PFSK-1 (cell line): ENCODE data around the gene SLC32A1.

Source experiments
- FOXP2 ChIP-seq: optimal IDR thresholded peaks from 2 replicates; pipeline ENCODE3; 2011; ENCODE audit warnings: borderline replicate concordance, control low read depth, inconsistent platforms; ENCODE audit not compliant: insufficient read depth; ENCODE audit errors: extremely low read length, extremely low read depth
- POLR2AphosphoS5 ChIP-seq: IDR thresholded peaks from 2 replicates; pipeline ENCODE4 v1.6.1; 2012; ENCODE audit warnings: low read depth, mild to moderate bottlenecking, control low read depth, low read length, moderate library complexity
- SIN3A ChIP-seq: IDR thresholded peaks from 2 replicates; pipeline ENCODE4 v1.6.1; 2012; ENCODE audit warnings: mild to moderate bottlenecking, low read length, moderate library complexity, borderline replicate concordance; ENCODE audit not compliant: insufficient read depth
- TAF1 ChIP-seq: IDR thresholded peaks from 2 replicates; pipeline ENCODE4 v1.6.1; 2012; ENCODE audit warnings: low read length, control low read depth, borderline replicate concordance; ENCODE audit not compliant: insufficient read depth
- TF ChIP-seq, protein P1 (sequence below), 2 experiments: IDR thresholded peaks; 2 replicates each; pipeline versions ENCODE4 v1.6.1 to v1.8.0; 2011 to 2012; ENCODE audit warnings: low read depth in 2 of 2, low read length in 2 of 2, control low read depth in 1 of 2, inconsistent platforms in 1 of 2, mild to moderate bottlenecking in 1 of 2, moderate library complexity in 1 of 2; ENCODE audit not compliant: insufficient read depth in 1 of 2

SLC32A1 gene

DNA sequence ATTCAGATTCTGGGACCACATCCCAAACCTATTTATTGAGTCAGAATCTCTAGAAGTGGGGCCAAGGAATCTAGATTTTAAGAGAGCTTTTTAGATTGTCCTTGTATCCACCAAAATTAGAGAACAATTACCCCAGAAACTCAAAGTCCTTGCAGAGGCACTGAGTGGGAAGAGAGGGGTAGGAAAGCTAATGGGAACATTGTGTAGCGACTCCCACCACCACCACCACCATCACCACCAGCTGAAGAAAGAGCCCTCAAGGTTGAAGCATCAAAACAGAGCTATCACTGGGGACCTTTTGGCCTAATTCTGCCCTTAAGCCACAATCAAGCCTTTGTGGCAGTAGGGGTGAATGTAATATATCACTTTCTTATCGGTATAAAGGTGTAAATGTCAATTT is 39.0 kb upstream of the SLC32A1 start:
- TF ChIP-seq SIN3A (no peak), FOXP2 (no peak), POLR2AphosphoS5 (no peak), TAF1 (no peak)
- TF ChIP-seq, protein P1, sequence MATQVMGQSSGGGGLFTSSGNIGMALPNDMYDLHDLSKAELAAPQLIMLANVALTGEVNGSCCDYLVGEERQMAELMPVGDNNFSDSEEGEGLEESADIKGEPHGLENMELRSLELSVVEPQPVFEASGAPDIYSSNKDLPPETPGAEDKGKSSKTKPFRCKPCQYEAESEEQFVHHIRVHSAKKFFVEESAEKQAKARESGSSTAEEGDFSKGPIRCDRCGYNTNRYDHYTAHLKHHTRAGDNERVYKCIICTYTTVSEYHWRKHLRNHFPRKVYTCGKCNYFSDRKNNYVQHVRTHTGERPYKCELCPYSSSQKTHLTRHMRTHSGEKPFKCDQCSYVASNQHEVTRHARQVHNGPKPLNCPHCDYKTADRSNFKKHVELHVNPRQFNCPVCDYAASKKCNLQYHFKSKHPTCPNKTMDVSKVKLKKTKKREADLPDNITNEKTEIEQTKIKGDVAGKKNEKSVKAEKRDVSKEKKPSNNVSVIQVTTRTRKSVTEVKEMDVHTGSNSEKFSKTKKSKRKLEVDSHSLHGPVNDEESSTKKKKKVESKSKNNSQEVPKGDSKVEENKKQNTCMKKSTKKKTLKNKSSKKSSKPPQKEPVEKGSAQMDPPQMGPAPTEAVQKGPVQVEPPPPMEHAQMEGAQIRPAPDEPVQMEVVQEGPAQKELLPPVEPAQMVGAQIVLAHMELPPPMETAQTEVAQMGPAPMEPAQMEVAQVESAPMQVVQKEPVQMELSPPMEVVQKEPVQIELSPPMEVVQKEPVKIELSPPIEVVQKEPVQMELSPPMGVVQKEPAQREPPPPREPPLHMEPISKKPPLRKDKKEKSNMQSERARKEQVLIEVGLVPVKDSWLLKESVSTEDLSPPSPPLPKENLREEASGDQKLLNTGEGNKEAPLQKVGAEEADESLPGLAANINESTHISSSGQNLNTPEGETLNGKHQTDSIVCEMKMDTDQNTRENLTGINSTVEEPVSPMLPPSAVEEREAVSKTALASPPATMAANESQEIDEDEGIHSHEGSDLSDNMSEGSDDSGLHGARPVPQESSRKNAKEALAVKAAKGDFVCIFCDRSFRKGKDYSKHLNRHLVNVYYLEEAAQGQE (IDR thresholded peaks at IDR 0.05; ENCODE audit: insufficient read depth in 1 of 2, low read depth in 2 of 2, low read length in 2 of 2): no peak

DNA sequence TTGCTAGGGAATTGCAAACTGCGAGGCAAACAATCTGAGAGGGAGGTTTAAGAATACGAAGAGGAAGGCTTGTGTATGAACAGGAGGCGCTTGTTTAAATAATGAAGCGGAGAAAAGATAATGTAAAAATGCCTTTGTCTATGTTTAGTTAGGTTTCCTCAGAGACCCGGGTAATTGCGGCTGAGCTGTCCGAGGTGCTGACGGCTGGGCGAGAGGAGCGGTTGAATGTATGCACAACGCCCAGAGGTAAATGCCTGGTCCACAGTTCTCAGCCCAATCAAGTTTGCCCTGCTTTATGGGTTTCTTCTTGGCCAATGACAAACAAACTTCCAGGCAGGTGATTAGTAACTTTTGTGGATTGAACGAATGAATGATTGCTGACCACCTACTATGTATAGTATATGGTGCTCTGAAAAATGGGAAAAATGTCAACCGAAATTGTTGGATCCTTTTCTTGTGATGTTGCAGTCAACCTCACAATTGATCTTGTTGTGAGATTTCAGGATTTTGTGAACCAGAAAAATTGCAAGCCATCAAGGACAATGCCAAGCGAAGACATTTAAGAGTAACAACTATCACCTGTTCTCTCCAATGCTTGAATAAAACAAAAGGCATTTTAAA is 38.3 kb upstream of the SLC32A1 start:
- no peak for TF ChIP-seq TAF1
- TF ChIP-seq SIN3A: peak; percentile 61; the same call in 1 of the 2 replicates
- TF ChIP-seq FOXP2: no peak
- TF ChIP-seq POLR2AphosphoS5: no peak
- TF ChIP-seq, protein P1 (IDR thresholded peaks at IDR 0.05; ENCODE audit: insufficient read depth in 1 of 2, low read depth in 2 of 2, low read length in 2 of 2): peak; percentile 96 to 99

DNA sequence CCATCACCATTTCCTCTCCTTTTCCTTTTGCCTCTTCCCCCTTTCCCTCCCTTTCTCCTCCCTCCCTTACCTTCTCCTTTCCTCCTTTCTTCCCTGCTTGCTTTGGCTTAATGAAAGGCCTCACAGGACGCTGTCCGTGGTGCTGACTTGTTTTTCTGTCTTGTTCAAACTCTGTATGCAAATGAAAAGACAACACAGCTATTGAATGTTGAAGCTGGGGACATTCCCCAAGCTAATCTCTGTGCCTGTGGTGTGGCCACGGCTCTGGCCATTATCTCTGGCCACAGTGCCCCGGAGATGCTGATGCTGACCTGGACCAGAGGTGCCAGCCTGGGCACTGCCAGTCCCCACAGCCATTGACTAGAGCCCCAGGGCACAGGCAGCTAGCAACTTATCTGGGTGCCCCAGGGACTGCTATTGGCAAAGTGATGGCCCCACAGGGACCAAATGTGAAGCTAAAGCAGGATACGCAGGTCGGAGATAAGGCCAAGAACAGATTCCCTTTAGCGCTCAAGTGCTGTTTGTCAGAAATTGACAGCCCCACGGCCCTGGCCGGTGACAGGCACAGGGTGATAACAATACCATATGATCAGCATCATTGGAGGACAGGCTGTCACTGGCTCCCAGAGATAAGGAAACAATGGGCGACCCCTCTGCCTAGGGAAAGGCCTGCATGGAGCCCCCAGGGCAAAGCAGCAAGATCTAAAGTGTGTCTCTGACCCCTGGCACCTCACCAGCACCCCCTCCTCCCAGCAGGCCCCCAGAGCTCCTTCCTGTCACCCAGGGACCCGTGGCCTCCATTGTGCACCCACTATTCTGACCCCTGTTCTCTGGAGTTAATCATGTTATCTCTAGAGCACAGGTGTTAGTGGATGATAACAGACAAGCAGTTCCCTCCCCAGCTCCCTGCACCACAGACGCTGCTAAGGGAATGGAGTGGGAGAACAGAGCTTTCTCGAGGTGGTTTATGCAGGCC is 31.6 kb upstream of the SLC32A1 start:
- TF ChIP-seq, protein P1 (IDR thresholded peaks at IDR 0.05; ENCODE audit: insufficient read depth in 1 of 2, low read depth in 2 of 2, low read length in 2 of 2): peak; percentile 88 to 95
- no peak for TF ChIP-seq TAF1
- TF ChIP-seq FOXP2: no peak

DNA sequence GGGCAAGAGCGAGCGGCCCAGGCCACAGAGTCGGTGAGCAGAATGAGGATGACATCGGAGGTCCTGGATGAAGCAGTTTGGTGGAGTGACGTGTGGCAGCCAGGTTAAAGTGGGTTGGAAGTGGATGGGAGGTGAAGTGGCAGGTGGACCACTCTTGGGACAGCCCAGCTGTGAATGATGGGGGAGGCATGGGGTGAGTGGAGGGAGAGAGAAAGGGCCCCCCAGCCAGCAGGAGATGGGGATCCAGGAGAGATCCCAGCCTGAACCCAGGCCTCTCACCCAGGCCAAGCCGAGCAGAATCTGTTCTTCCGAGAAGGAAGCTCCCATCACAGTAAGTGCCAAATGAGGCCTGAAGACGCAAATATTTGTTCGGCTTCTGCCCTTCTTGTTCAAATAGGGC is 27.0 kb upstream of the SLC32A1 start:
- no peak for TF ChIP-seq FOXP2
- TF ChIP-seq, protein P1 (IDR thresholded peaks at IDR 0.05; ENCODE audit: insufficient read depth in 1 of 2, low read depth in 2 of 2, low read length in 2 of 2): no peak
- TF ChIP-seq POLR2AphosphoS5: no peak
- TF ChIP-seq SIN3A: no peak
- TF ChIP-seq TAF1: no peak
